GM21423 (cell line): Measurements from ENCODE around the gene PNPLA5.
"Not testable (repeated sequence)": the region's sequence is repeated elsewhere in the genome, so short reads cannot be mapped to it uniquely, and the experiment has no call there.

ENCODE experiments used
- ATAC-seq: cut with Tn5 transposase; IDR thresholded peaks from one replicate; pipeline ENCODE4 v1.9.1; 2021; ENCODE audit warnings: mild to moderate bottlenecking, moderate library complexity; ENCODE audit not compliant: unreplicated experiment

Gene PNPLA5

GRCh38 chr22:43891360-43892182 is at the start of gene PNPLA5:
Gene PNPLA5, minus strand, starts transcription at chr22:43892013. Its CDS starts 133 bp downstream, at chr22:43891880.
- ATAC-seq = no peak

- no peak for ATAC-seq
Observed at GRCh38 chr22:43941449-43941848, 49.6 kb upstream of the PNPLA5 start.

- no peak for ATAC-seq
Observed at GRCh38 chr22:43931771-43932170, 40.0 kb upstream of the PNPLA5 start.

- ATAC-seq = no peak
Observed at GRCh38 chr22:43928908-43929307, 37.1 kb upstream of the PNPLA5 start.

GRCh38 chr22:43928468-43928867 is 36.7 kb upstream of the PNPLA5 start:
- no peak for ATAC-seq

- ATAC-seq = no peak
Observed at GRCh38 chr22:43926349-43926710, 34.5 kb upstream of the PNPLA5 start.

- ATAC-seq = no peak
Observed at GRCh38 chr22:43925433-43926348, 33.9 kb upstream of the PNPLA5 start.

GRCh38 chr22:43924877-43925276 is 33.1 kb upstream of the PNPLA5 start:
- no peak for ATAC-seq

GRCh38 chr22:43923631-43924464 is 32.0 kb upstream of the PNPLA5 start, which contains the start of gene PNPLA3:
Gene PNPLA3, plus strand, starts transcription at chr22:43923805. Its CDS starts 107 bp downstream, at chr22:43923912.
- no peak for ATAC-seq

- no peak for ATAC-seq
Observed at GRCh38 chr22:43923191-43923590, 31.4 kb upstream of the PNPLA5 start.

- no peak for ATAC-seq
Observed at GRCh38 chr22:43922123-43922522, 30.3 kb upstream of the PNPLA5 start.

GRCh38 chr22:43921370-43921769 is 29.6 kb upstream of the PNPLA5 start:
- no peak for ATAC-seq

- no peak for ATAC-seq
Observed at GRCh38 chr22:43919106-43919973, 27.5 kb upstream of the PNPLA5 start.

- ATAC-seq = no peak
Observed at GRCh38 chr22:43917521-43917920, 25.7 kb upstream of the PNPLA5 start.

GRCh38 chr22:43911351-43911750 is 19.5 kb upstream of the PNPLA5 start:
- ATAC-seq = no peak

- no peak for ATAC-seq
Observed at GRCh38 chr22:43910178-43910695, 18.4 kb upstream of the PNPLA5 start.

- no peak for ATAC-seq
Observed at GRCh38 chr22:43909708-43910107, 17.9 kb upstream of the PNPLA5 start.

GRCh38 chr22:43905681-43906080 is 13.9 kb upstream of the PNPLA5 start:
- ATAC-seq = no peak

- not testable (repeated sequence) for ATAC-seq
Observed at GRCh38 chr22:43904412-43904811, 12.6 kb upstream of the PNPLA5 start.

- not testable (repeated sequence) for ATAC-seq
Observed at GRCh38 chr22:43903033-43903432, 11.2 kb upstream of the PNPLA5 start.
